GM21529 (cell line): ENCODE measurements around the gene ZNF679.
"Not testable (repeated sequence)": the region's sequence is repeated elsewhere in the genome, so short reads cannot be mapped to it uniquely, and the experiment has no call there.

Experiments
- ATAC-seq: cut with Tn5 transposase; IDR thresholded peaks from one replicate; pipeline ENCODE4 v1.9.1; 2021; ENCODE audit not compliant: unreplicated experiment

Gene ZNF679

DNA sequence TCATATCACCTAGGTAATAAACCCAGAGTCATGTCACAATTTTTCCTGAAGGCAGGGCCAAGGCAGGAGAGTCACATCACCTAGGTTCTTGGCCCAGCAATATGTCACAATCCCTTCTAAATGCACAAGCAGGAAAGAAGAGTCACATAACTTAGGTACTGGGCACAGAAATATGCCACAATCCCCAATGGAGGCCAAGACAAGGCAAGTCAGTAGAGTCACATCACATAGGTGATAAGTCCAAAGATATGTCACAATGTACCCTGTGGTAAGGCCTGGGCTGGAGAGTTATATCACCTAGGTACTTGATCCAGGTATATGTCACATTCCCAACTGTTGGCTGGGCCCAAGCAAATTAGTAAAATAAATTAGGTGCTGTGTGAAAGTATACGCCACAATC is at the start of gene ZNF679:
Gene ZNF679 (plus strand): TSS at position 301 of the 400 bp plus-strand sequence. CDS start 20,644 bp downstream, outside the sequence.
- ATAC-seq: not testable (repeated sequence)

DNA sequence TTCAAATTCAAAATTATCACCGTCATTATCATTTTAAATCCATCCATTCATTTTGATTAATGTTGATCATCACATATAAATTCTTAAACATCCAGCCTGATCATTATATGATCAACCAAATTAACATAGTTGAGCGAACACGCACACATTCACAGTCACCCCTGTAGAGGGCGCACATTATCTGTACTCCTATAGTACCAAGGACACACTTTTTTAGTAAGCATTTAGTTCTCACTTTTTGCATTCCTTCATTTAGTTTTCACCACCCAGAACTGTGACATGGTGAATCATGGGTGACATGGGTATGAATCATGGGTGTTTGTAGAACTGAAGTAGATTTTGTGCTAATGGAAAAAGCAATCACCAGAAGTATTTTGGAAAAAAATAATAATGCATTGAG is 47.3 kb upstream of the ZNF679 start:
- ATAC-seq: no peak

DNA sequence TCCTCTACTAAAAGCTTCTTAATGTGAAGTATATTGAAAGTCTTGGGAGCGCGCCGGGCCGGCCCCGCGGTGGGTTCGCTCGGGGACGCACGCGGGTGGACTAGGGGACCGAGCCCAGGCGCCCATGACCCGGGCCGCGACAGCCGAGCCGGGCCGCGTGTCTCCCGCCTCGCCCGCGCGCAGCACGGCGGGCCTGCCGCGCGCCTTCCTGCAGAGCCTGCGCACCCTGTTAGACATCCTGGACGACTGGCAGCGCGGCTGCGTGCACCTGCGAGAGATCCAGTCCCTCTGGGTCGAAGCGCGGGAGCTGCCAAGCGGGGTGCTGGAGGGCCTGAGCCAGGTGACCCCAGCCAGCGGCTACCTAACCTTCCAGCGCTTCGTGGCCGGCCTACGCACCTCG is 46.7 kb upstream of the ZNF679 start:
- ATAC-seq: no peak

DNA sequence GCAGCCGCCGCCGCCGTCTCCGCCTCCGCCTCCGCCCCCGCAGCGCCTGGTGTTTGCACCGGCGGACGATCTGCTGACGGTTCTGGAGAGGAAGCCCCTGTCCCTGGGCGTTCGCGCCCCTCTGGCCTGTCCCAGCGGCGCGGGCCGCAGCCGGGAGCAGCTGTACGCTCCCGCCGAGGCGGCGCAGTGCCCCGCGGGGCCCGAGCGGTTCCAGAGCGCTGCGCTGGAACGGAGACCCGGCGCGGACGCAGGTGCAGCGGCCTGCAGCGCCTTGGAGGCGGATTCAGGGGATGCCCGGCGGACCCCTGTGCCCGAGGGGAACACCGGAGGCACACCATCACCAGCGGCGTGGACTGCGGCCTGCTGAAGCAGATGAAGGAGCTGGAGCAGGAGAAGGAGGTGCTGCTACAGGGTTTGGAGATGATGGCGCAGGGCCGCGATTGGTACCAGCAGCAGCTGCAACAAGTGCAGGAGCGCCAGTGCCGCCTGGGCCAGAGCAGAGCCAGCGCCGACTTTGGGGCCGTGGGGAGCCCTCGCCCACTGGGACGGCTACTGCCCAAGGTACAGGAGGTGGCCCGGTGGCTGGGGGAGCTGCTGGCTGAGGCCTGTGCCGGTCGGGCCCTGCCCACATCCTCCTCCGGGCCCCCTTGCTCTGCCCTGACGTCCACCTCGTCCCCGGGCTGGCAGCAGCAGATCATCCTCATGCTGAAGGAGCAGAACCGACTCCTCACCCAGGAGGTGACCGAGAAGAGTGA is 46.1 kb upstream of the ZNF679 start:
- no peak for ATAC-seq

DNA sequence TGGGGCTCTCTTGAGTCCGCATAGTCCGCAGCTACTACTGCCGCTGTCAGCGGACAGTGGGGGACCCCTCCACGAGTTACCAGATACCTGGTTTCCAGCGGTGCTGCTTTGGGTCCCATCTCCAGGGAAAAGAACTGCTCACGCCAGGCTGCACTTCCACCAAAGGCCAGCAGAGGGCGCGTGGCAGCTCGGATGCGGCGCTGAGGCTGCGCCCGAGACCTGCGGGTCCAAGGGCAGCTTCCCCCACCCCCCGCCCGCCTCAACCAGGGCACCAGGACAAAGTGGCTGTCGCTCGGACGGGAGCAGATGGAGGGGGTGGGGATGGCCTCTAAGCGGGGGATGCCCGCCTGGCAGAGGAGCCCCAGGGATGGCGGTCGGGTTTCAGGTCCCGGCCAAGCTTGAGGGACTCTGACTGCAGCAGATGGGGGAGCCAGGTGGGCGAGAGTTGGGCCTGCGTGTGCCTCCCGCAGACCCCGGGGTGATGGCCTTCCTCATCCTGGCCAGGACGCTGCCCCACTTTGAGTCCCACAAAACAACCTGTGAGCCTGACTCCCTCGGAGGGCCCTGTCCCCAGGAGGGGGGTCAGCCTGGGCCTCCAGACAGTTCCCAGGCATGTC is 45.0 kb upstream of the ZNF679 start:
- no peak for ATAC-seq

DNA sequence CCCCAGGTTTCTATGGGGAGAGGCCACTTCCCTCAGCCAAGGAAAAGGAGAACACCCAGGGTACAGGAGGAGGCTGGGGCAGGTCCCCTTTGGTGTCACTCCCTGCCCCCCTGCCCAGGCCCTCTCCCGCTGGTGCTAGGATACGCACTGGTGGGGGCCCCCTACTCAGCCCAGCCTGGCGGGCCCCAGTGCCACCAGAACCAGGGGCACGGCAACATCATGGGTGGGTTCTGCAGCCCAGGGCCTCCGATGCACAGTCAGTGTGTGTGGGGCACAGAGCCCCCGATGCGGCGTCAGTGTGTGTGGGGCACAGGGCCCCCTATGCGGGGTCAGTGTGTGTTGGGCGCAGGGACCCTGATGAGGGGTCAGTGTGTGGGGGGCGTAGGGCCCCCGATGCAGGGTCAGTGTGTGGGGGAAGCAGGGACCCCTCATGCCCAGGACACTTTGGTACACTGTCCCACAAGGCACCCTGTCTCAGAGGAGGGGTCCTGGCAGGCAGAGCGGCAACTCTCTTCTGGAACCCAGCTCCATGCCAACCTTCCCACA is 44.4 kb upstream of the ZNF679 start:
- ATAC-seq: no peak

DNA sequence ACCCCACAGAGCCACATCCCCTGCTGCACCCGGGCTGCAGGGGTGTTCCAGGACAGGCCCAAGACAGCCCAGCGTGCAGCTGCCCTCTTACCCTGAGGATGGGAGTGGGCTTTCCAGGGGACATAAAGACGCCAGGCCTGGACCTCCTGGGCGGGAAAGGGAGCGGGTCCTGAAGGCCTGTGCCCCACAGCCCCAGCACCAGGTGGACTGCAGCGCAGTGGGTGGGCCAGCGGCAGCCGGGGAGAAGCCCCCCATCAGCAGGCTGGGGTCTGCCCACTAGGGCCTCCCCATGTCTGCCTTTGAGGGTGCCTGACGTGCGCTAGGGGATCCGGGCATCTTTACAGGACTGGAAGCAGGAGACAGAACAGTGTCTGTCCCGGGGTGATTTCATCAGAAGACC is 43.9 kb upstream of the ZNF679 start:
- no peak for ATAC-seq

DNA sequence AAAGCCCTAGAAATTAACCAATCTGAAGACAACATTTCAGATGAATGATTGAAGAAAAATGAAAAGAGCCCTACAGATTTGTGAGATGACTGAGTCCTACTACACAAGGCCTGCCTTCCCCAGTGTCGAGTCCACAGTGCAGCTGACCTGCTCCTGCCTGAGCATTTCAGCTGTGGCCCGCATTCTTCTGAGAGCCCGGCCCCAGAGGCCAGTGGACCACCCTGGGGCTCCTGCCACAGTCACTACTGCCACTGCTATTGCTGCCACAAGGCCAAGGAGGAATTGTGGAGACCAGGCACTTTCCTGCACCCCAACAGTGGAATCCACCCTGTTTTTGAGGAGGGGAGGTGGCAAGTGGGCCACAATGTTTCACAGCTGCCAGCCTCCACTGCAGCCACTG is 40.9 kb upstream of the ZNF679 start:
- ATAC-seq: no peak

DNA sequence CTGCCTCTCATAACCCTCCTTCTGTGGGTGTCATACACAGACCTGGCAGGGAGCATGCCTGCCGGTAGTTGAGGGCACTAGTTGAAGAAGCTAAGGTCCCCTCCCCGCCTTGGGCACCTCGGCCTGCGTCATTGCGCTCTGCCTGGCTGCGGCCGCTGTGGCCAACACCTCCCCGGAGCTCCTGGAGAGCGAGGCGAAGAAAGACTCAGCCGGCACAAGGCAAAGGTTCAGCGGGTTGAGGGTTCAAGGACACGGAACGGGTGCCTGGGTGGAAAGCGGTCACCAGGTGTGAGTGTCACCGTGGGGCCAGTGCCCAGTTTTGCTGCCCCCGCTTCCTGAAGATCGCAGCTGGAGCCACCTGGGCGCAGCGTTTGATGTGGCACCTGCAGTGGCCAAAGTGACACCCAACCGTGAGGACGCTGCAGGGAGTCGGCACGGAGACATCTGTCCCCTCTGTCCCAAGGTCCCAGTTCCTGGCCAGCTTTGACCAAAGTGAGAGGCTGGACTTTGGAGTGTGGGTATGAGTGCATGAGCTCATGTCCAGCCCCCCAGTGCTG is 36.0 kb upstream of the ZNF679 start:
- no peak for ATAC-seq

DNA sequence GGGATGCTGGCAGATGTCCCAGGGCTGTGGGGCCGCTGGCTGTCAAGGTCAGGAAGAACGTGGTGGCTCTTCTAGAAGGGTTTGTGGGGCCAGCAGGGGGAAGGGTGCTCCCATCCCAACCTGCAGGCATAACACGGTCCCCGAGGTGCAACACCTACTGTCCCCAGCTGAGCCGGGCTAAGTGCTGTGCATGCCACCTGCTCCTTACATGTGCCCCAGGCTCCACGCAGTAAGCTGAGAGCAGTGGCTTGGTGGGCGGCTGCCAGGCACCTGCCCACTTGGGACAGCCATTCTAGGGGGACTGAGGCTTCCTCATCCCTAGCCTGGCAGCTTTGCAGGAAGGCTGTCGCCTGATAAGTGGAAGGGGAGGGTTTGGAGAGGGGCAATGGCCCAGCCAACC is 35.5 kb upstream of the ZNF679 start:
- ATAC-seq: no peak

DNA sequence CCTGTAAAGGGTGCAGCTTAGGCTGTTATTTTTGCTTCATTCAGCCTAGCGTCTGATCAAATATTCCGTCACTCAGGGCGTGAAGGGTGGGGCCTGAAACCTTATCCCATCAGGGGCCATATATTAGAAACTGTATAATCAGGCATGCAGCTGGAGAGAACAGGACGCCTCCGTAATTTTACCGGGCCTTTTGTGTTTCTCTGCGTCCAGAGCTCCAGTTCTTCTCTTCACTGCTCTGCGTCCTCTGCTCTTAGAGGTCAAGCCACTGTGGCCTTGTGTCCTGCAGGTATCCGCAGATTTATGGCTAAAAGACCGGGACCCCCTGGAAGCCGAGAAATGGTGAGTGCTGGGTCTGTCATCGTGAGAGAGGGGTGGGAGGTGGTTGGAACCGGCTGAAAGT is 21.4 kb upstream of the ZNF679 start, which contains the start of gene ZNF735:
Gene ZNF735 (plus strand): TSS at position 301 of the 400 bp plus-strand sequence. CDS start 0 bp downstream, at position 301.
- no peak for ATAC-seq

DNA sequence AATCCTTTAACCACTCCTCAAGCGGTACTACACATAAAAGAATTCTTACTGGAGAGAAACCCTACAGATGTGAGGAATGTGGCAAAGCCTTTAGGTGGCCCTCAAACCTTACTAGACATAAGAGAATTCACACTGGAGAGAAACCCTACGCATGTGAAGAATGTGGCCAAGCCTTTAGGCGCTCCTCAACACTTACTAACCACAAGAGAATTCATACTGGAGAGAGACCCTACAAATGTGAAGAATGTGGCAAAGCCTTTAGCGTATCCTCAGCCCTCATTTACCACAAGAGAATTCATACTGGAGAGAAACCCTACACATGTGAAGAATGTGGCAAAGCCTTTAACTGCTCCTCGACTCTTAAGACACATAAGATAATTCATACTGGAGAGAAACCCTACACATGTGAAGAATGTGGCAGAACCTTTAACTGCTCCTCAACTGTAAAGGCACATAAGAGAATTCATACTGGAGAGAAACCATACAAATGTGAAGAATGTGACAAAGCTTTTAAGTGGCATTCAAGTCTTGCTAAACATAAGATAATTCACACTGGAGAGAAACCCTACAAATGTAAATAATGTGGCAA is 8.5 kb upstream of the ZNF679 start:
- ATAC-seq: not testable (repeated sequence)

DNA sequence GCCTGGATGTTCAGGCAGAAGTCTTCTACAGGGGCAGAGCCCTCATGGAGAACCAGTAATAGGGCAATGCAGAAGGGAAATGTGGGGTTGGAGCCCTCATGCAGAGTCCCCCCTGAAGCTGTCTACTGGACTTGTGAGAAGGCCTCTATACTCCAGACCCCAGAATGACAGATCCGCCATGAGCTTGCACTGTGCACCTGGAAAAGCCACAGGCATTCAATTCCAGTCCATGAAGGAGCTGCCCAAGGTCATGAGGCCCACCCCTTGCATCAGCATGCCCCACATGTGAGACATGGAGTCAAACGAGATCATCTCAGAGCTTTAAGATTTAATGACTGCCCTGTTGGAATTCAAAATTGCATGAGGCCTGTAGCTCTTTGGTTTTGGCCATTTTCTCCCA is 4.9 kb upstream of the ZNF679 start:
- ATAC-seq: no peak

DNA sequence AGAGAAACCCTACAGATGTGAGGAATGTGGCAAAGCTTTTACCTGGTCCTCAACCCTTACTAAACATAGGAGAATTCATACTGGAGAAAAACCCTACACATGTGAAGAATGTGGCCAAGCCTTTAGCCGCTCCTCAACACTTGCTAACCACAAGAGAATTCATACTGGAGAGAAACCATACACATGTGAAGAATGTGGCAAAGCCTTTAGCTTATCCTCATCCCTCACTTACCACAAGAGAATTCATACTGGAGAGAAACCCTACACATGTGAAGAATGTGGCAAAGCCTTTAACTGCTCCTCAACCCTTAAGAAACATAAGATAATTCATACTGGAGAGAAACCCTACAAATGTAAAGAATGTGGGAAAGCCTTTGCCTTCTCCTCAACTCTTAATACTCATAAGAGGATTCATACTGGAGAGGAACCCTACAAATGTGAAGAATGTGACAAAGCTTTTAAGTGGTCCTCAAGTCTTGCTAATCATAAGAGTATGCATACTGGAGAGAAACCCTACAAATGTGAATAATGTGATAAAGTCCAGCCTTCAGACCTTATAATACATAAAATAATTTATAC is 38.2 kb downstream of the ZNF679 start:
- no peak for ATAC-seq

DNA sequence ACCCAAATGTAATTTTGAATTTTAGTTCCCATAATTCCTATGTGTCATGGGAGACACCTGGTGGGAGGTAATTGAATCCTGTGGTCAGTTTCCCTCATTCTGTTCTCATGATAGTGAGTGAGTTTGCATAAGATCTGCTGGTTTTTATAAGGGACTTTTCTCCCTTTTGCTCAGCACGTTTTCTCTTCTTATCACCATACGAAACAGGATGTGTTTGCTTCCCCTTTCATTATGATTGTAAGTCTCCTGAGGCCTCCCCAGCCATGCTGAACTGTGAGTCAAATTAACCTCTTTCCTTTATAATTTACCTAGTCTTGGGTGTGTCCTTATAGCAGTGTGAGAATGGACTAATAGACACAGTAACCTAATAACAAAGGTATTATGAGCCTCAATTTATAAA is 49.4 kb downstream of the ZNF679 start:
- ATAC-seq: no peak

DNA sequence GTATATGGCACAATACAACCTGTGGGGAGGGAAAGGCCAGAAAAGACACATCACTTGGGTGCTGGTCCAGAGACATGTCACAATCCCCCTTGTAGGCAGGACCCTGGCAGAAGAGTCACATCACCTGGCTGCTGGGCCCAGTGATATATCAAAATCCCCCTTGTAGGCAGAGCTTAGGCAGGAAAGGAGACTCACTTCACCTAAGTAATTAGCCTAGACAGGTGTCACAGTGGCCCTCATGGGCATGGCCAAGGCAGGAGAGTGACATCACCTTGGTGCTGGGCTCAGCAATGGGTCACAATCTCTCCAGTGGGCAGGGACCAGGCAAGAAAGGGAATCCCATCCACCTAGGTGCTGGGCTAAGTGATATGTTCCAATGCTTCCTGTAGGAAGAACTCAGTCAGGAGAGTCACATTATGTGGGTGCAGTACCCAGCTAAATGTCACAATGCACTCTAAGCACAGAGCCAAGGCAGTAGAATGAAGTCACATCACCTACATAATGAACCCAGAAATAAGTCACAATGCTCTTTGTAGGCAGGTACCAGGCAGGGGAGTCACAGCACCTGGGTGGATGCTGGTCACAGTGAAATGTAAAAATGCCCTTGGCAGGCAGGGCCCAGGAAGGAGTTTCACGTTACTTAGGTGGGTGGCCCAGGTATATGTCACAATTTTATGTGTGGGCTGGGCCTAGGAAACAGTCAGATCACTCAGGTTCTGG is 66.6 kb downstream of the ZNF679 start:
- ATAC-seq: no peak

DNA sequence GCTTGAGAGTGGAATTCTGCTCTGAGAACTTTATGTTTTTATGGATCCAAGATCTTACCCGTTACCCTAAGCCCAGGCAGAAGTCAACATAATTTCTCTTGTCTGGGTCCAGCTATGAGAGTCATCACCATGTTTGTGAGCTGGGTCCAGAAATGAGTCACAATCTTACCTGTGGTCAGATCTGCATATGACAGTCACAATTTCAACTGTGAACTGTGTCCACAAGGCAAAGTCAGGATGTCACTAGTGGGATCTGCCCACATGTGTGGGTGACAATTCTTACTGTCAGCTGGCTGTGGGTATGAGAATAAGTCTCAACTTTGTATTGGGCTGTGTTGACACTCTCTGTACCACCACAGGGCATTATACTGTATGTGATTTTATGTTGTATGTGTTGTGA is 69.1 kb downstream of the ZNF679 start:
- not testable (repeated sequence) for ATAC-seq

DNA sequence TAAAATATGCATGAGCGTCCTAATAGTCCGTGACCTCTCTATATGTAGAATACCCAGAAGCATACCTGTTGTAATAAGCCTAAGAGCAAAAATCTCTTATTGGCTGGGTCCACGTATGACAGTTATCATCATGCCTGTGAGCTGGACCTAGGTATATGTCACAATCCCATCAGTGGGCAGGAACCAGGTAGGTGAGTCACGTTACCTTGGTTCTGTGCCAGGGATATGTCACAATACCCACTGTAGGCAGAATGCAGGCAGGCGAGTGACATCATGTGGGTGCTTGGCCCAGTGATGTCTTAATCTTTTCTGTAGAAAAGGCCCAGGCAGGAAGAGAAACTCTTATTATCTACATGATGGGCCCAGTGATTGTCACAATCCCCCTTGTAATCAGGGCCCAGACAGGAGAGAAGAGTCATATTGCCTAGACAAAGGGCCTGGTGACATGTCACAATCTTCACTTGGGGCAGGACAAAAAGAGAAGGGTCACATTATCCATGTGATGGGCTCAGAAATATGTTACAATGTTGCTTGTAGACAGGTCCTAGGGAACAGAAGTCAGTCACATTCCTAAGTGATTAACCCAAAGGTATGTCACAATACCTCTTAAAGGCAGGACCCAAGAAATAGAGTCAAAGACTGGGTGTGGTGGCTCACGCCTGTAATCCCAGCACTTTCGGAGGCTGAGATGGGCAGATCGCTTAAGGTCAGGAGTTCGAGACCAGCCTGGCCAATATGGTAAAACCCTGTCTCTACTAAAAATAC is 72.5 kb downstream of the ZNF679 start:
- no peak for ATAC-seq

DNA sequence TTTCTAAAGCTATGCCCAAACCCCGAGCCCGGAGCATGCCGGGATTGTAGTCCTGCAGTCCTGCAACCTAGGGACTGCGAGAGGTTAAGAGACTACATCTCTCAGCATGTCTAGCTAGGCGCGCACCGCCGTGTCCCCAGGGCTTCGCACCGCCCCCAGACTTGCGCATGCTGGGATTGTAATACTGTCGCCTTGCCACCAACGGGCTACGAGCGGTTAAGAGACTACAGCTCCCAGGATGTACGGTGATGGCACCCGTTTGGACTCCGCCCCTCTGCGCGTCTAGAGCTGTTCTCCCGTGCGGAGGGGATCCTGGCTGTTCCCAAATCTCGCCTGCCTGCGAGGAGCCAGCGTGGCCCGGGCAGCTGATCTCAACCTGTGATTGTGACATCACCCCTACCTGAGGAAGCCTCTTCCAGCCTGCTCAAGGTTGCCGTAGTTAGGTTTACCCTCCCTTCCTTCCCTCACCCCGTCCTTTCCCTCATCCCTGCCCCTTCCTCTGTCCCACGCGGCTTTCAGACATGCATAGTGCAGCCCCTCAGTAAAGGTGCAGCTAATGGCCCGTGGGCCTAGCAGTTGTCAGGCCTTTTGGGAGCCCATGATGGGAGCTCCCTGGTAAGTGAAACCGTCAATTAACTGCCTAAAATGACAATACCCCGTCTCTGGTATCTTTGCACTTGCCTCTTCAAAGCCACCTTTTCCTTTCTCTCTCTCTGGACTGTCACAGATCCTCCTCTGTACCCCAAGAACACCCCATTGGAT is 79.2 kb downstream of the ZNF679 start:
- peak; percentile 98 for ATAC-seq
